Small intestine (tissue), 16 donors: ENCODE measurements around the gene ARHGEF37. TPM values are rescaled to one million over a fixed set of nuclear protein-coding genes. Genes with fewer than 3 reads are reported as not detected.
"Not testable (repeated sequence)": the region's sequence is repeated elsewhere in the genome, so short reads cannot be mapped to it uniquely, and the experiment has no call there.

ENCODE experiments used
- DNase-seq, 2 donors: peaks; one replicate each; pipeline versions ENCODE4 v3.0.0 to v3.0.0-alpha.2; 2013
- FAIRE-seq: peaks from 2 replicates; lab custom pipeline; 2012; peaks lifted over from hg19 to GRCh38; lab: Jason Lieb, UNC
- H3K27ac ChIP-seq, 3 donors: one replicate each; pipeline ENCODE4 v1.5.1; 2013; ENCODE audit warnings: low read length in 2 of 3, mild to moderate bottlenecking in 2 of 3, control low read depth in 1 of 3, inconsistent platforms in 1 of 3, low read depth in 1 of 3, moderate library complexity in 1 of 3
- H3K27me3 ChIP-seq, 3 donors: one replicate each; pipeline ENCODE4 v1.6.1; 2013; ENCODE audit warnings: low read length in 3 of 3, inconsistent platforms in 1 of 3; ENCODE audit not compliant: control insufficient read depth in 3 of 3, insufficient read depth in 3 of 3
- H3K36me3 ChIP-seq, 3 donors: one replicate each; pipeline ENCODE4 v1.6.1; 2013; ENCODE audit warnings: low read length in 3 of 3, inconsistent platforms in 1 of 3, low read depth in 1 of 3, mild to moderate bottlenecking in 1 of 3, moderate library complexity in 1 of 3; ENCODE audit not compliant: control insufficient read depth in 3 of 3, insufficient read depth in 2 of 3
- H3K4me1 ChIP-seq, 3 donors: one replicate each; pipeline ENCODE4 v1.6.1; 2013; ENCODE audit warnings: low read length in 2 of 3, inconsistent platforms in 1 of 3, low read depth in 1 of 3, mild to moderate bottlenecking in 1 of 3, moderate library complexity in 1 of 3; ENCODE audit not compliant: control insufficient read depth in 3 of 3, insufficient read depth in 2 of 3
- H3K4me3 ChIP-seq, 3 donors: one replicate each; pipeline ENCODE4 v1.5.1; 2013; ENCODE audit warnings: low read length in 3 of 3, control low read depth in 1 of 3, inconsistent platforms in 1 of 3, low read depth in 1 of 3, mild to moderate bottlenecking in 1 of 3, moderate library complexity in 1 of 3
- H3K9me3 ChIP-seq, 2 donors: one replicate each; pipeline ENCODE4 v1.6.1; 2013; ENCODE audit warnings: low read depth in 1 of 2, low read length in 1 of 2; ENCODE audit not compliant: control insufficient read depth in 2 of 2, insufficient read depth in 1 of 2
- WGBS, 3 donors: extraction: QIAGEN DNeasy Blood & Tissue Kit; methylation state at CpG; one replicate each; pipeline ENCODE4 v1.1.7; 2013; 5-methylcytosine and 5-hydroxymethylcytosine counted together
- long read RNA-seq, 10 donors: transcript quantifications; one replicate each; lab custom pipeline, GENCODE V29; 2026
- polyA plus RNA-seq, 4 donors: library from polyadenylated mRNA; stranded (reverse) in 3 of 4; unstranded in 1 of 4; fragments of 200-250 nt in 3 of 4; fragments of 120-200 nt in 1 of 4; gene quantifications; one replicate each; pipeline versions ENCODE4 v1.2.1 to v1.2.3, GENCODE V29; 2013
- donor health status: healthy with polysubstance abuse.
- donor health status: control.
- donor health status: control.
- donor health status: Bipolar disorder and iron deficiency.
- donor health status: healthy.

Gene ARHGEF37
- 1 to 10 TPM; 2.8 to 8.7 (median 4.0) TPM for polyA plus RNA-seq
- long read RNA-seq, donor 1 = 0 reads
- long read RNA-seq, donor 2 = 0 reads
- long read RNA-seq, donor 3 = 0 reads
- long read RNA-seq, donor 4 = 0 reads
- long read RNA-seq, donor 5 = 0 reads
- long read RNA-seq, donor 6 = 0 reads
- long read RNA-seq, donor 7, full-length matches to known transcripts = 2 of 2 reads
- long read RNA-seq, donor 7, partial matches to known transcripts = 0 of 2 reads
- long read RNA-seq, donor 7, other reads (novel, unspliced or antisense) = 0 of 2 reads
- long read RNA-seq, donor 8 = 0 reads
- long read RNA-seq, donor 9 = 0 reads
- long read RNA-seq, donor 10 = 0 reads

GRCh38 chr5:149581192-149581861 is at the start of gene ARHGEF37:
TSS of gene ARHGEF37 (plus strand) at chr5:149581498. CDS start at chr5:149597770, 16,272 bp downstream.
- FAIRE-seq (no peak), DNase-seq (peak; percentile 80 to 91)
- peaks cover 1 to 20% (median 4%) of the 10 kb centered on the region in 3 donors for H3K4me1 ChIP-seq
- H3K9me3 ChIP-seq = no peaks in the 10 kb centered on the region
- no peaks in the 10 kb centered on the region for H3K36me3 ChIP-seq
- WGBS, 3 donors = 0 to 1% (median 1%) methylated on average over 40 to 56 of the region's 56 CpGs
- H3K27me3 ChIP-seq = no peaks in the 10 kb centered on the region
- peak within 1 kb of the TSS; percentile 61 to 93 (median 73) for H3K27ac ChIP-seq
- H3K4me3 ChIP-seq = peak within 1 kb of the TSS; percentile 55 to 74 (median 56)

DNA sequence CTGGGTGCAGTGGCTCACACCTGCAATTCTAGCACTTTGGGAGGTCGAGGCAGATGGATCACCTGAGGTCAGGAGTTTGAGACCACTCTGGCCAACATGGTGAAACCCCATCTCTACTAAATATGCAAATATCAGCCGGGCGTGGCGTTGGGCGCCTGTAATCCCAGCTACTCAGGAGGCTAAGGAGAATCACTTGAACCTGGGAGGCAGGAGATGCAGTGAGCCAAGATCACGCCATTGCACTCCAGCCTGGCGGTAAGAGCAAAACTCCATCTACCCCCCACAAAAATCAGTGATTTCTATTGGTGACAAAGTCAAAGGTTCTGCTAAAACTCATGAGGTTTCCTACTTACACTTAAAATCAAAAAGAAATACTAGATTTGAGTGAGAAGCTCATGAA is 48.9 kb upstream of the ARHGEF37 start:
- DNase-seq (no peak), FAIRE-seq (no peak)
- H3K27ac ChIP-seq = no peak overlapping the region
- no peaks in the 10 kb centered on the region for H3K9me3 ChIP-seq
- no peaks in the 10 kb centered on the region for H3K27me3 ChIP-seq
- H3K4me1 ChIP-seq = peaks cover 0 to 16% (median 4%) of the 10 kb centered on the region in 3 donors
- WGBS, 3 donors = 86 to 87% (median 87%) methylated on average over 7 of the region's 7 CpGs
- H3K36me3 ChIP-seq = peaks cover 0 to 29% (median 2%) of the 10 kb centered on the region in 3 donors
- H3K4me3 ChIP-seq = no peak overlapping the region

DNA sequence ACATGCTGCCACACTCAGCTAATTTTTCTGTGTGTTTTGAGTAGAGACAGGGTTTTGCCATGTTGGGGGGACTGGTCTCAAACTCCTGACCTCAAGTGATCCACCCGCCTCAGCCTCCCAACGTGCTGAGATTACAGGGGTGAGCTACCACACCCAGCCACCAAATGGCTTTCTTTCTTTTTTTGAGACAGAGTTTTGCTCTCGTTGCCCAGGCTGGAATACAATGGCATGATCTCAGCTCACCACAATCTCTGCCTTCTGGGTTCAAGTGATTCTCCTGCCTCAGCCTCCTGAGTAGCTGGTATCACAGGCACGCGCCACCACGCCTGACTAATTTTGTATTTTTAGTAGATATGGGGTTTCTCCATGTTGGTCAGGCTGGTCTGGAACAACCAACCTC is 45.5 kb upstream of the ARHGEF37 start:
- peaks cover 0 to 36% (median 7%) of the 10 kb centered on the region in 3 donors for H3K36me3 ChIP-seq
- FAIRE-seq, H3K4me3 ChIP-seq, H3K4me1 ChIP-seq, H3K27ac ChIP-seq, DNase-seq, H3K27me3 ChIP-seq, H3K9me3 ChIP-seq: not testable (repeated sequence)
- 69 to 87% (median 79%) methylated on average over 6 of the region's 6 CpGs for WGBS, 3 donors

GRCh38 chr5:149537374-149537975 is 43.8 kb upstream of the ARHGEF37 start:
- H3K27me3 ChIP-seq = no peaks in the 10 kb centered on the region
- H3K9me3 ChIP-seq = no peaks in the 10 kb centered on the region
- H3K36me3 ChIP-seq = peaks cover 0 to 39% (median 7%) of the 10 kb centered on the region in 3 donors
- H3K4me3 ChIP-seq = no peak overlapping the region
- WGBS, 3 donors = 53 to 85% (median 79%) methylated on average over 1 of the region's 1 CpG
- H3K4me1 ChIP-seq = peaks cover 0 to 4% (median 0%) of the 10 kb centered on the region in 3 donors
- DNase-seq (no peak), FAIRE-seq (no peak)
- no peak overlapping the region for H3K27ac ChIP-seq

DNA sequence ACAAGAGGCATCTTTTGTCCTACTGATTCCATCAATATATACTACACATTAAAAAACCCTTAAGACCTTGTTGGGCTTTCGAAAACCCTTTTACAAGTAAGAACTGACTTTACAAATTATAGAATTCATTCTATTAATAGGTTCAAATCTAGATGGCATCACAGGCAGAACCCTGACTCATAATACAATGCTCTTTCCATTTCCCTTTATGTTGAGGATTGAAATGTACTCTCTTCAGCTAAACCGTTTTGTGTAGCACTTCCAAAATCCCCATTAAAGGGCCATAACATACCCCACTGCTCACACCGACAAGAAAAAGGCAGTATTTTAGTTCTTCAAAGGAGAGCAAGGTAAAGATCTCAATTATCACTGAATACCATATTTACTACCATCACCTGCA is 41.2 kb upstream of the ARHGEF37 start:
- WGBS, 3 donors = 58 to 61% (median 59%) methylated on average over 3 of the region's 3 CpGs
- Histone ChIP-seq H3K27me3 (no peaks in the 10 kb centered on the region), H3K27ac (no peak overlapping the region), H3K4me1 (peaks cover 4 to 17% (median 4%) of the 10 kb centered on the region in 3 donors), H3K9me3 (no peaks in the 10 kb centered on the region), H3K36me3 (peaks cover 4 to 36% (median 6%) of the 10 kb centered on the region in 3 donors), H3K4me3 (no peak overlapping the region)
- DNase-seq = no peak
- no peak for FAIRE-seq

- Histone ChIP-seq H3K4me1 (peaks cover 6 to 21% (median 6%) of the 10 kb centered on the region in 3 donors), H3K4me3 (no peak overlapping the region), H3K36me3 (peaks cover 7 to 42% (median 16%) of the 10 kb centered on the region in 3 donors), H3K27me3 (no peaks in the 10 kb centered on the region), H3K27ac (no peak overlapping the region), H3K9me3 (no peaks in the 10 kb centered on the region)
- DNase-seq = no peak
- WGBS, 3 donors = 79 to 88% (median 84%) methylated on average over 6 of the region's 6 CpGs
- FAIRE-seq = no peak
These were observed 39.4 kb upstream of the ARHGEF37 start for GRCh38 chr5:149541893-149542292.

DNA sequence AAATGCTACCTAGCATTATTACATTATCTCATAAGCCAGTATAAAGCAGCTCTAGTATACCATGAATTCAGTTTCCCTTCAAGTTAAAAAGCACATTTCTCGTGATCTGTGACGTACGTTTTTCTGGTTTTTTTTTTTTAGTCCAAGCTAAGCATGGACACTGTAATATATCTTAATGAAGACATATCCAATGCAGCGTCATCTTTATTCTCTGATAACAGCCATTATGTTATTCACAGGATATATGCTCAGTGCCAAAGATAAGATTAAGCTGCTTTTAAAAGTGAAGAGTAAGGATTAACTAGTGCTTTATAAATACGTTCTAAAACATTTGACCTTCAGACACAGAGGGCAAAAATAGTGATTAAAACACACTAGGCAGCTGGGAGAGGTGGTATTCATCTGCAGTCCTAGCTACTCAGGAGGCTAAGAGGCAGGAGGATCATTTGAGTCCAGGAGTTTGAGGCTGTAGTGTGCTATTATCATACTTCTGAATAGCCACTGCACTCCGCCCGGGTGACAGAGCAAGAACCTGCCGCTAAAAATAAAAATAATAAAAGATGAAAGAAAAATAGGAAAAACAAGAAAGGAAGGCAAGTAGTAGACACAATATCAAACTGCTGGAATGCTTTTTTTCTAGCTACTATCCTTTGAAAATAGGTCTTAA is 37.8 kb upstream of the ARHGEF37 start:
- Histone ChIP-seq H3K27me3 (no peaks in the 10 kb centered on the region), H3K4me1 (peaks cover 6 to 21% (median 9%) of the 10 kb centered on the region in 3 donors), H3K36me3 (peaks cover 7 to 46% (median 11%) of the 10 kb centered on the region in 3 donors), H3K27ac (peak overlapping the region; percentile 26 to 41 (median 36)), H3K9me3 (no peaks in the 10 kb centered on the region), H3K4me3 (no peak overlapping the region)
- 20 to 41% (median 39%) methylated on average over 8 of the region's 8 CpGs for WGBS, 3 donors
- FAIRE-seq (no peak), DNase-seq (peak; percentile 32 to 50)

GRCh38 chr5:149544028-149544420 is 37.3 kb upstream of the ARHGEF37 start:
- no peaks in the 10 kb centered on the region for H3K9me3 ChIP-seq
- peaks cover 6 to 21% (median 11%) of the 10 kb centered on the region in 3 donors for H3K4me1 ChIP-seq
- peak overlapping the region in 2 of 3 donors; percentile 11 to 26 for H3K27ac ChIP-seq
- no peak for DNase-seq
- no peak overlapping the region for H3K4me3 ChIP-seq
- no peak for FAIRE-seq
- peaks cover 7 to 49% (median 11%) of the 10 kb centered on the region in 3 donors for H3K36me3 ChIP-seq
- no peaks in the 10 kb centered on the region for H3K27me3 ChIP-seq
- WGBS, 3 donors = 55 to 64% (median 59%) methylated on average over 3 of the region's 3 CpGs
